NCI-H1048 (cell line): ENCODE results near the gene ABR.
"Not testable (repeated sequence)": the region's sequence is repeated elsewhere in the genome, so short reads cannot be mapped to it uniquely, and the experiment has no call there.

Experiments used
- DNase-seq: peaks from one replicate; lab custom pipeline; 2025; lab: John Stamatoyannopoulos, UW

ABR gene

DNA sequence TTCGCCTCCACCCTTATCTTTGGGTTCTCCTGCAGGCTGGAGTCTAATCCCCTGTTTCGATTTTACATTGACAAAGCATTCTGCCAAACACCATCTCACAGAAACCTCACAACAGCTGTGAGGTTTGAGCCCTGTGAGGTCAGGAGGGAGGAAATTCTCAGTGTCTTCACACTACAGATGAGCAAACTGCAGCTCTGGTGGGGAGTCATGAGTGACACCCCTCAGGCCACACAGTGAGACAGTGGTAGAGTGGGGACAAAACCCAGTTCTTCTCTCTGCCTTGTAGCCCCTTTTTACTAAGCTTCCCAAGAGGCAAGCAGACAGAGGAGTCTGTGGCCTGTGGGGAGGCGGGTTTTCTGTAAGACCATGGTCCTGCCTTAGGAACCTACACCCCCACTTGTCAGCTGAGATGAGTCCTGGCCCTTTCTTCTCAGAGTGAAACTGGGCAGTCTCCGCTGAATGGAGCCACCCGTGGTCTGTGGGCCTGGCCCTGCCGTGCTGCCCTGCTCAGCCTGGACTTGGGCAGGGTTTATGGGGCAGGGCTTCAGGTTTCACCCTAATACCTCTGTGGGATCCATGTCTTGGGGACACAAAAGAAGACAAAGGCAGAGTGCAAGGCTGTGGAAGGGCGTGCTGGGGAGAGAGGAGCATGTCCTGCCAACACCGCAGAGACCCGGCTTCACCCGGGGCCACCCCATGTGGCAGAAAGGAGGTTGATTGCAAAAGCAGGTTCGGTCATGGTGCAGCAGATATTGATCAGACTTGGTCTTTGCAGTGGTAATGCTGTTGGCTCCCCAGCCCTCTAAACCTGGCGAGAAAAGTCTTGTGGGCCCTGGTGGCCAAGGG, 59.0 kb downstream of the ABR start:
- DNase-seq = no peak

DNA sequence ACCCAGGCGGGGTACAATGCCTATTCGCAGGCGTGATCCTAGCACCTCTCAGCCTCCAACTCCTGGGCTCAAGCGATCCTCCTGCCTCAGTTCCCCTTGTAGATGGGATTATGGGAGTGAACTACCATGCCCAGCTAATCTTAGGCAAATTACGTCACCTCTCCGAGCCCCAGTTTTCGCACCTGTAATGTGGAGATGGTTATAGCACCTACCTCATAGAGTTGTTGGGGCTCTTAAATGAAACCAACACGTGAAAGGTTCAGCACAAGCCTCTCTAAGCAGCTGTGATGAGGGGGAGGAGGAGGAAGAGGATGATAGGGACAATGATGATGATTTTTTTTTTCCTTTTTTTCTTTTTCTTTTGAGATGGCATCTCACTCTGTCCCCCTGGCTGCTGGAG, 59.9 kb downstream of the ABR start:
- DNase-seq = no peak

DNA sequence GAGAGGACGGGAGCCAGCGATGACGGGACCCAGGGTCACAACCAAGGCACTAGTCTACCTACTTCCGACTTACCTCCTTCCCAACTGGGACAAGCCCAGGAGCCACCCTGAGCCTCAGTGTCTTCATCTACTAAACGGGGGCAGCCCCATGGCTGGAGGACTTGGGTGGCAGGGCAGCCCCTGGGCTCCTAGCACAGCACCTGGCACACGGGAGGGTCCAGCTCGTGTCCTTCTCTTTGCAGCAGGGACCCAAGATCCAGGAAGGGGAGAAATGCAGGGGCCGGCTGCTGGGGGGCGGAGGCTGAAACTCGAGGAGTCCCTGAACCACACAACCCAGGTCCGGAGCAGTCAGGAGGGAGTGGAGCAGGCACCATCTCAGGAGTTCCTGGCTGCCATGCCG, 63.2 kb downstream of the ABR start:
- DNase-seq = no peak

DNA sequence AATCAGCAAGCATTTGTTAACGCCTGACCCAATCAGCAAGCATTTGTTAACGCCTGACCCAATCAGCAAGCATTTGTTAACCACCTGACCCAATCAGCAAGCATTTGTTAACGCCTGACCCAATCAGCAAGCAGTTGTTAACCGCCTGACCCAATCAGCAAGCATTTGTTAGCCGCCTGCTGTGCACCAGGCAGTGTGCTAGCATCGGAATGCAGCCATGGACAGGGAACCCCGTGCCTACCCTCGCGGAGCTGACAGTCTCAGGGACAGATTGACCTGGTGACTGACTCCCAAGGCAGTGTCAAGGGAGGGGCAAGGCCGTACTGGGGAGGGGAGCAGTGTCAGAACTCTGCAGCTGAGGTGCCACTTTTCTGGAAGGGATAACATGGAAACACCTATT, 66.9 kb downstream of the ABR start:
- DNase-seq = no peak

DNA sequence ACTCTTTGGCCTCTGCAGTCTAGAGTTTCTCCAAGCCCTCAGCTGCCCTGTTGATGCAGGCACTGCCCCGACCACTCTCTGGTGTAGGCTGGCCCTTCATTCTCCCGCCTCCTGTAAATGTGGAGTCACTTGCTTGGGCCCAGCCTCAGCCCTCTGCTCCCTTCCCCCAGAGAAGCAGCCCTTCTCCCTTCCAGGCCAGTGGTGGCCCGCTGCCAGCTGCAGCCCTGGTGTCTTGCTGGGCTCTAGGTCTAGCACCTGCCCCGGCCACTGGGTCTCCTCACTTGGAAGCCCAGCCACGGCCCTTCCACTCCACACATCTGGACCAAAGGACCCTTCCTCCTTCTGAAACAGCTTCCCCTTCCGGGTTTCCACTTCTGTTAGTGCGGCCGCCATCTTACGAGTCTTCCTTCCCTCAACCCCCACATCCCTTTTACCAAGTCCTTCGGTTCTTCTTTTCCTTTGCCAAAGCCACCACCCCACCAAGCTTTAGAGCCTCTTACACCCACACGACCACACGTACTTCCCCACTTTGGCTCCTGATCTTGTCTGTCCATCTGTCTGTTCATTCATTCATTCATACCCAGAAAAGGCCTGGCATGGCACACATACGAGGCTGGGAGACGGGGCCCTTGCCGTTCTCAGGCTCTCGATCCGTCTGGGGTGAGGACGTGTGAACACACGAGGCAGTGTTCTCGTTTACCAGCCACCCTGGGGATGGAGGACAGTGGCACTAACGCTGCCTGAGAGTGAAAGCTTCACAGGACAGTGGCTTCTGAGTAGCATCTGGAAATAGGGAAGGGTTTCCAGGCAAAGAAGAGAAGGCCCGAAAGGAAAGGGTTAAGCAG, 68.0 kb downstream of the ABR start:
- no peak for DNase-seq

DNA sequence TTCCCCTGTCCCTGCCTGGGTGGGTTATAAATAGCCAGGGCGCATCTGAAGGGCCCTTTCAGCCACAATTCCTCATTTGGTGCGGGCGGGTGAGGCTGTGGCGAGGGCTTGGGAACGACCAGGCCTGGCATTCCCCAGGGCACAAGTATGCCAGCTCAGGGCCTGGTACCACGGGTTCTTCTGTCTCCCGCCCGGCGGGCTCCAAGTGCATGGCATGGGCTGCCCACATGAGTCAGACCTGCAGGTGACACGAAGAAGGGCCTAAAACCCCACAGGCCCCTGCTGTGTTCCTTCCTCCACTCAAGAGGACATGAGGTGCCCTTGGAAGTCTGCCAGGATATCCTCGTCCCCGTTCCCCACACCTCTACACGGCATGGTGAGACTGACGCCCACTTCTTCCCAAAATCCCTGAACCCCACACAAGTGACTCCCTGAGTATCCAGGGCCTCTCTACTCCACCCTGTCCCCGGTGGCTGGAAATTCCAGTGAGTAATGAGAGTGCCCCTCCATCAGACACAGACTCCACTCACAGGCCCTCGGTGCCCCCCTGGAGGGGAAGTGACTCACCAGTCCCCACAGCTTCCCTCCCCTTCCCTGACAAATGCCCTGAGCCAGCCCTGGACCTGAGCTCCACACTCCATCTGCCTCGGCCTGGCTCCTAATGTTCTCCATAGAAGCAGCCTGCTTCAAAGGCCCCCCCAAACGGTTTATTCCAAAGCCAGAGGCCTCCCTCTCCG, 68.8 kb downstream of the ABR start:
- no peak for DNase-seq

DNA sequence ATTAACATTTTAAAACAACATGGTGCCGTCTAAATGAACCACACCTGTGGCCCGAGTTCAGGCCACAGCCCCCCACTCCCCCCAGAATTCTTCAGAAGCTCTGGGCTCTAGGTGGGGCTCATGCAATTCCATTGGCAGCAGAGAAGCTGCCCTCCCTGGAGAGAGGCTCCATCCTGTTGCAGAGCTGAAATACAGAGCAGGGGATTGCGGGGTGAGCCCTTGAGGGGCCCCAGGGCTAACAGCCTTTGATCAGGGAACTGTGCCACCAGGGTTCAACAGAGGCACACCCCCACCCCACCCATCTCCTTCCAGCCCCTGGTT, 69.3 kb downstream of the ABR start:
- no peak for DNase-seq

DNA sequence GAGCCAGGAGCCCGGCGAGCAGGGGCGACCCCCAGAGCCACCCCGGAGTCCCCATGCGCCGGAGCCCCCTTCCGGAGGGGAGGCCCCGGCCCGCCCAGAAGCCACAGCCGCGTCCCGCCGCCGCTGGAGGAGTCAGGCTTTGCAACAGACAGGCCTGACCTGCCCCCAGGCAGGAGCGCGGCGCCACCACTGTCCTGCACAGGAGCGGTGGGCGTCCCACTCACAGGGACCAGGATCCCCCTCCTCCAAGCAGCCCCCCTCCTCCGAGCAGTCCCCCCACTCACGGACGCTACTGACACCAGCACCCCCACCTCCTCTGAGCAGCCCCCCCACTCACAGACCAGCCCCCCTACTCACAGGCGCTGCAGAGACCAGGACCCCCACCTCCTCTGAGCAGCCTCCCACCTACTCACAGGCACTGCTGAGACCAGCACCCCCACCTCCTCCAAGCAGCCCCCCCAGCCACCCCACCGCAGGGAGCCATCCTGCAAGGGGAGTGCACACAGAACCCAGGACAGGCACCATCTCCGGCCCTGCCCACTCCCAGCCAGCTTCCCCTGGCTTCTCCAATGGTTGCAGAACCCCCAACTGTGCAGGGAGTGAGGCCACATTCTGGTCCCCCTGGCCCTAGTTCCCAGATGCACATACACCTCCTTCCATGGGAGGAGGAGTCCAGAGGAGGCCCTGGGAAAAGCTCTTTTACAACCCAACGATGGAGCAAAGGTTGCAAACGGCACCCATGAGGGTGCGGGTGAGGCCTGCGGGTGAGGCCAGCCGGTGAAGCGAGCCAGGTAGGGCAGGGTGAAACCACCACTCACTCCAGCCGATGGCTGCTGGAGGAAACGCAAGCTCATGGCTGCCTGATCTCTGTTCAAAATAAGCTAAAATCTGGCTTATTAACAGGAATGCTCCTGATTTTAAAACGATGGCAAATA, 69.9 kb downstream of the ABR start:
- no peak for DNase-seq

DNA sequence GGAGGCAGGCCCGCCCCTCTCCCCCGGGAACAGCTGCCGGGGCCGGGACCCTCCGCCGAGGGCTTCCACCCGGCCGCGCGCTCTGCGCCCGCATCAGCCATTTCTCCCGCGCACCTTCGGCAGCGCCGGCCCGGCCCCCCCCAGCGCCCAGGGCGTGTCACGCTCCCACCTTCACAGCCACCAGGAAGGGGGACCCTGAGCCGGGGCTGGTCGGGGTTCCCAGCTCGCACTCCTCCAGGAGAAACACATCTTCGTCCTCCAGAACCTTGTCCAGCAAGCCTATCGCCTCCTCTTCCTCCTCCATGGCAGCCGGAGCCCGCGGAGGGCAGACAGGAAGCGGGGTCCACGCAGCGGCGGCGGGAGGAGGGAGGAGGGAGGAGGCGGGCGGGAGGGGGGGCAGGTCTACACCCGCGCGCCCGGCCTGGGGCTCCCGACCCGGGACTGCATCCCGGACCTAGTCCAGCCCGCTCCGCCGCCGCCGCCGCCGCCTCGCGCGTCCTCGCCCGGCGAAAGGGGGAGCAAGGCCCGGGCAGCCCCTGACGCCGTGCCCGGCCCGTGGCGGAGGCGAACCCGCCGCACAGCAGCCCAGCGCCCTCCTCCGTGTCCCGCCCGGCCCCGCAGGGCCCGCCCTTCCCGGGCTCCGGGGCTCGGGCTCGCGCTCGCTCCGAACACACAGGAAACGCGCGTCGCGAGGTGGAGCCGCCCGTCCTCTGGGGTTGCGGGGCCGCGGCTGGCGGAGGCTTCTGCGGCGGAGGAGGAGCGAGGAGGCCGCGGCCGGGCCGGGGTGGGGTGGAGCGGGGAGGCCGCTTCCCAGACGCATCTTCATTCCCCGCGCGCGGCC, 70.8 kb downstream of the ABR start:
- DNase-seq = no peak

DNA sequence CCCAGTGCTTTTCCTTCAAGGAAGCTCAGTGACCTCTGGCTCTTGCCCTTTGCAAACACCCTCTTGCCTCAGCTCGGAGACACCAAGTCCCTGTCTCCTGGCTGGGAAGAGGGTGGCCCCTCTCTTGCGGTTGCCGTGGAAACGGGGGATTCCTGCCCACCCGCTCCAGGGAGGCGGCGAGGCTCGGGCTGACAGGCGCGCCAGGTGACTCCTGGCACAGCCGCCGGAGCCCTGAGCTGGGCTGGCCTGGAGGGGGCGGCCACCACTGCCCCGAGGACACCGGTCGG, 71.4 kb downstream of the ABR start:
- DNase-seq = no peak

DNA sequence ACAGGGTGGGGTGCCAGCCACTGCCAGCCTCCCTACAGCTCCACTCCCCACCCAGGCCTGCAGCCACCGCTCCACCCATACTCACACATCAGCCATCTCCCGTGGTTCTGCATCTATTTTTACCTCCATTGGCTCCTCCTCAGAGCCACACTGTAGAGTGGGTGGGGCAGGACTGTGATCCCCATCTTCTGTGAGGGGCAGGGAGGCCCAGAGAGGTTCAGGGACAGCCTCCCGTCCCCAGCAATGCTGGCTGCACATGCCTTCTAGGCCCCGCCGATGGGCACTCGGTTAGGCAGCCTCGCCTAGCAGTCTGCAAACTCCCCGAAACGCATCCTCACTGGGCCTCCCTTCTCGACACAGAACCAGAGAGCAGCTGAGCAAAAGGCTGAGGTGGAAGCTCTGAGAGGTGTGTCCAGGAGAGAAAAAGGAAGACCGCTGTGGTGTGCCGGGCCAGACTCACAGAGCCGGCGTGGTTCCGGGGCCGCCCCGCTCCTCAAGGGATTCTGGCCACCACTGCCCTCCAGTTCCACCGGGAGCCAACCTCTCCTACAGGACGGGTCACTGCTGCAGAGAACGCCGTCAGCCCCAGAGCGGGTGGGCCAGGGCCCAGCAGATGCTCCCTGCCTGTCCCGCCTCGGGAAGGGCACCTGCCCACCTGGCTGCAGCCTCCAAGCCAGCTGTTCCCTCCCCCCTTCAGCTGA, 71.9 kb downstream of the ABR start:
- DNase-seq = no peak

DNA sequence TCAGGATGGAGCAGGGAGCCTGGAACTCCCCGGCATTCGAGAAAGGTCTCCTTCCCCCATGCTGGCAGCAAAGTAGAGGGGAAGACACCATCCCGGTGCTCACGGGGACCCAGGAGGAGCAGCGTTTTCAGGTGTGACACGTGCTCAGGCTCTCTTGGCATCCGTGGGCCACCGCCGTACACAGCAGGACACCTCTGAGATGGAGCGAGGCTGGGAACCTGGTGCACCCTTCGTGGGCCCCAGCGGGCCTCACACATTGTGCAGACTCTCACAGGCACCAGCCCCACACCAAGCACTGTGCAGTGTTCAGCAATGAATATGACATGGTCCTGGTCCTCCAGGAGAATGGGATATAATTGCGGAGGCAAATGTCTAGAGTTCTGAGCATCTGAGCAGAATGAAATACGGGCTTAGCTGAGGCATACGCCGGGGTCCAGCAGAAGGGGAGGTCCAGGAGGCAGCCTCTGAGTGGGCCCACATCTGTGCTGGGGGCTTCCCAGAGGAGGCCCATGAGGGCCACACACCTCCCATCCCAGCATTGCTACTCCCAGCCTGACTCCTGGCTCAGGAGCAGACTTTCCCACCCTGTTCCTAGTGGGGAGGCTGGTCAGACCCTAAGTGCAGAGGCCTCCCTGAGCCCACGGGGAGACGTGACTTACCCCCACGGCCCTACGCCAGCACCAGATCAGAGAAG, 72.6 kb downstream of the ABR start:
- no peak for DNase-seq

DNA sequence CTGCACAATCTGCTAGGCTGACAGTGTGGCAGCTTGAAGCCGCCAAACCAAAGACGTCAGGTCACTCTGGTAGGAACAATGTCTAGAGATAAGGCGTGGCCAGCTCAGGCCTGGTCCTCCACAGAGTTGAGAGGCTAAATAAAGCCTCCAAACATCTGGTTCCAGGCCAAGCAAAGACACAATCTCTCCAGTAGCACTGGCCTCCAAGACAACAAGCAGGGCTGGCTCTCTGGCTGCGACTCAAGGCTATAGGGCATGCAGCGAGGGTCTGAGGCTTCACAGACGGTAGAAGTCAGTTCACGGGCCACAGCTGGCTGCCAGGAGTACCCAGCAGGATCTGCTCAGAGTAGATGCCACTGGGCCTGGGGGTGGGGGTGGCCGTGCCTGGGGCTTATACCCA, 75.6 kb downstream of the ABR start:
- DNase-seq = no peak

DNA sequence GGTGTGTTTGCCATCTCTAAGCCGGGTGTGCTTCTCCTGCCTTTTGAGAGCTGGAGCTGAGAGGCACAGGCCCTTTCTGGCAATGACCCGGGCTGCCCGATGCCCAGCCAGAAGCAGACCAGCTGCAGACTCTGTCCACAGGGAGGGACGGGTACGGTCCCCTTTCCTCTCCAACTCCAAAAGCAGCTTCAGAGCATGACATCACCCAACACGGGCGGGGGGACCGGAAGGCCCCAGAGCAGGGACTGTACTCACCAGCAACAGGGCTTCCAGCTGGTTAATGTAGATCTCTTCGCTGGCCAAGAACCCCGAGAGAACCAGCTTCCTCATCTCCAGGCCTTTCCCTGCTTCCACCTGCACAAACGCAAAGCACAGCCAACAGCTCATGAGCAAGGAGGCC, 79.4 kb downstream of the ABR start:
- DNase-seq = no peak

DNA sequence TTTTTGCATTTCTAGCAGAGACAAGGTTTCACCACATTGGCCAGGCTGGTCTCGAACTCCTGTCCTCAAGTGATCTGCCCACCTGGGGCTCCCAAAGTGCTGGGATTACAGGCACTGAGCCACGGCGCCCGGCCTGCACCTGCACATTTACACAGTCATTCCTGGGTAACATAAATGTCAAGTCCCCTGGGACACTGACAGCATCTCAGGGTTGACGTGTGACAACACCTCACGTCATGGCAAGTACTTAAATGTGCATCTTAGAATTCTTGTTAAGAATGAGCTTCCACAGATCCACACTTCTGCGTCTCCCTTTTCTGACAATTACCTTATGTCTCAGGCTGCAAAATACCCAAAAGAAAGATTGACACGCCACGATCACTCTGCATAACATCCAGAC, 80.5 kb downstream of the ABR start:
- DNase-seq = no peak

DNA sequence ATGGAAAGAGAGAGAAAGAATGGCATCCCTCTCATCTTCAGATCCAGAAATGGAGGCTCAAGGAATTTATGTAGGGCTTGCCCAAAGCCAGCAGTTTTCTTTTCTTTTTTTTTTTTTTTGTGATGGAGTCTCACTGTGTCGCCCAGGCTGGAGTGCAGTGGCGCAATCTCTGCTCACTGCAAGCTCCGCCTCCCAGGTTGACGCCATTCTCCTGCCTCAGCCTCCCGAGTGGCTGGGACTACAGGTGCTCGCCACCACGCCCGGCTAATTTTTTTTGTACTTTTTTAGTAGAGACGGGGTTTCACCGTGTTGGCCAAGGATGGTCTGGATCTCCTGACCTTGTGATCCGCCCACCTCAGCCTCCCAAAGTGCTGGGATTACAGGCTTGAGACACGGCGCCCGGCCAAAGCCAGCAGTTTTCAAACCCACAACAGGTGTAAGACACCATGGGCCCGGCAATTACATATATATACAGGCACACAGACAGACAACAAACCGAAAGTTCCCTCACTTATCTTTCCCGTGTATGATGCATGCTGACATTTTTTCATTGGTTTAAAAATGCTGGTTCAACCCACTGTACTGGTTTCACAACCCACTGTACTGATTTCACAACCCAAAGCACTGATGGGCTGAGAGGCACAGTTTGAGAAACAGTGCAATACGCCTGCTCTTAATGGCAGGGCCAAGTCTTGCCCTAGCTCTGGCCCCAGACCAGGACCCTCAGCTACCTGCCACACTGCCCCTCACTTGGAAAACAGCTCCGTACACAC, 81.6 kb downstream of the ABR start:
- DNase-seq = not testable (repeated sequence)

DNA sequence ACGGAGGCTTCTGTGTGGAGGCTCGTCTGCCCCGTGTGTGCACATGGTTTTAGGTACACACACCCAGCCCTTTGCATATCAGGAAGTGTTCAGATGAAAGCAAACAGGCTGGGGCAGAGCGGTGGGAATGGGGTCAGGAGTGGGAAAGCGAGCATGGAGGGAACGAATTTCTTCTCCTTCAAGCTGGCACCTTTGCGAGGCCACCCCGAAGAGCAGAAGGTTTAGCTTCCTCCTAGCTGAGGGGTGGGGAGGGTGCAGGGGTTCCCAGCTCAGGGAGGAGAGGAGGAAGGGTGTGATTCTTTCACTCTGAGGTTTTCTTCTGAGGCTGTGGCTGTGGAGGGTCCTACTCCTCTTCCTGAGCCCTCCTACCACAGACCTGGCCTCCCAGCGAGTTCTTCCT, 83.6 kb downstream of the ABR start:
- no peak for DNase-seq

DNA sequence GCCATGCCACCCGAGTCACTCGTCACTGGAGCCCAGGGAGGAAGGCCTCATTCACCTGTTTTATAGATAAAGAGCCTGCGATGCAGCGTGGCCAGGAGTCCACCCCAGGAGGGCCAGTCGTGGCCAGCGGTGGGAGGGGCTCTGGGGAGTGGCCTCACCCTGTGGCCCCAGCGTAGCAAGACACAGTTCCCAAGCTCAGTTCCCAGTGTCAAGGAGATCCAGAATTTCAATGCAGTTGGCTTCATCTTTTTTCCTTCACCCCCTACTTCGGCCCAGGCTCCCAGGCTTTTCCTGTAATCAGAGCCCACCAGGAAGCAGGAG, 84.0 kb downstream of the ABR start:
- DNase-seq = no peak
